GM21360 (cell line): Measurements from ENCODE around the gene SPTLC2.
A peak's percentile ranks its signal among the peaks of the same experiment; 100 is the strongest.

ENCODE experiments used
- ATAC-seq: cut with Tn5 transposase; IDR thresholded peaks from one replicate; pipeline ENCODE4 v1.9.1; 2021; ENCODE audit warnings: mild to moderate bottlenecking, moderate library complexity; ENCODE audit not compliant: unreplicated experiment

The SPTLC2 gene

GRCh38 chr14:77590845-77591485 lies 25.5 kb downstream of the SPTLC2 start:
- no peak for ATAC-seq

DNA sequence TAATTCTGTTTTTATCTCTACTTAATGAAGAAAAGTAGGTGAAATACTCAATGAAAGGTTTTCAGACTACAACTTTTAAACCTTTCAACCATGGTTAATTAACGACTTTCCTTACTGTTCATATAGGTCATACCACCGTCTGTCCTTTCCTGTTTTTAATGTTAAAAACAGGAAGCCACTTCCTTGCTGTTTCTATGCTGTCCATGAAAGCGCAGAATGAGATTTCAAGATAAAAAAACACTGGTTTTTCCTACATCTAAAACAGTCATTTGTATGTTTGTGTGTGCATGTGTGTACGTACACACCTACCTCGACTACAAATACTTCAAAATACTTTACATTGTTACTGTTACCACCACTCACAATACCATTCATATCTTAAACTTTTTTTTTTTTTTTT lies 27.3 kb downstream of the SPTLC2 start:
- no peak for ATAC-seq

DNA sequence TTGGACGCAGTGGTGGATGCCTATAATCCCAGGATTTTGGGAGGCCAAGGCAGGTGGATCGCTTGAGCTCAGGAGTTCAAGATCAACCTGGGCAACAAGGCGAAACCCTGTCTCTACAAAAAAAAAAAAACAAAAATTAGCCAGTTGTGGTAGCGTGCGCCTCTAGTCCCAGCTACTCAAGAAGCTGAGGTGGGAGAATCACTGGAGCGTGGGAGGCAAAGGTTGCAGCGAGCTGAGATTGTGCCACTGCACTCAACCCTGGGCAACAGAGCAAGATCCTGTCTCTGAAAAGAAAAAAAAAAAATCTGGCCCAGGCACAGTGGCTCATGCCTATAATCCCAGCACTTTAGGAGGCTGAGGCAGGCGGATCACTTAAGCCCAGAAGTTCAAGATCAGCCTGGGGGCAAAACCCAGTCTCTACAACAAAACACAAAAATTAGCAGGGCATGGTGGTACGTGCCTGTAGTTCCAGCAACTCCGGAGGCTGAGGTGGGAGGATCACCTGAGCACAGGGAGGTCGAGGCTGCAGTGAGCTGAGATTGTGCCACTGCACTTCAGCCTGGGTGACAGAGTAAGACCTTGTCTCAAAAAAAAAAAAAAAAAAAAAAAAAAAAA lies 27.9 kb downstream of the SPTLC2 start:
- peak; percentile 43 for ATAC-seq

DNA sequence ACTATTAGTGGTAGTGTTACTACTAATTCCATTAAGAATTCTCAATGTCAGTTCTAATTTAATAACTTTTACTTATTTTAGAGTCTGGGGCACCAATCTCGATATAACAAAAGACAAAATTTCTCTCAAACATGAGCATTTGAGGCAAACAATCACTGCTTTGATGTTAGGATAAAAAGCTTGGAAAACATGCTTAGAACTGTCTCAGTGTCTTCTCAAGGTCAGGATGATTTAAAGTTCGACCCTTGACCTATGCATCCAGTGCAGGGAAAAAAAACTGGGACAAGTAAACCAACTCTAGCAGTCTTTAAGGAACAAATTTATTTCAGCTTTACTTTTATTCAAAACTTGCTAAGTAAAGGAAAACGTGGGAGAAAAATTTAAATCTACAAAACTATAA lies 31.1 kb downstream of the SPTLC2 start:
- ATAC-seq: no peak

DNA sequence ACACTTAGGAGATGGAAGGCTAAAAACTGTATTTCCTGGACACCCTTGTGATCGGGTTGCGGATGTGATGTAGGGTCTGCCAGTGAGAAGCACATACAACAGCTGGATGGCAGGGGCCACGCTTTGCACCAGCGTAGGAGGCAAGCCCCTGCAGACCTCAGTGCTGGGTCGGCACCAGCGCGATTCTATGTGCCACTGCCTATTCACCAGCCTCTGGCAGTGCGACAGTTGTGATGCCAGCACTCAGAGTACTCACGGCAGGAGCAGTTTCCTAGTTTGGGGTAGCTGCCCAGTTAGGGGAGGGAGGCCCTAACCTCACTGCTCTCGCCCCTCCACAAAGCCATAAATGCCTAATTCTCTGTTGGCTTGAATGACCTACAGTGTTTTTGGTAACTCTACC lies 31.6 kb downstream of the SPTLC2 start:
- ATAC-seq: no peak

DNA sequence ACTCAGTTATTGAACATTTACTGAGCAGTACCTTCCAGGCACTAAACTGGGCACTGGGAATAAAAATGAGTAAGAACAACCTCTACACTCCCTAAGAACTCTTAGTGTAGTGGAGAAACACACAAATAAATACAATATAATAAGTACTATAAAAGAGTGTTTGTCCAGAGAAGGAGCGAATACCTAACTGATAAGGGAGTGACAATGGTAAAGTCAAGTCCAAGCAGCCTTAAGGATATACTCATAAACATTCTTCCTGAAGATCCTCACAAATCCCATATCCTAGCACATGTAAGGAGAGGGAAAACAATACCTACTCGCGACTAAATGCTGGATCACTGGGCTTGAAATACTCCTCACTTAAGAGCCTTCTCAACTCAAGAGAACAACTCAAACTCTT lies 32.8 kb downstream of the SPTLC2 start:
- ATAC-seq: no peak

GRCh38 chr14:77582511-77582910 lies 33.9 kb downstream of the SPTLC2 start:
- ATAC-seq: no peak

DNA sequence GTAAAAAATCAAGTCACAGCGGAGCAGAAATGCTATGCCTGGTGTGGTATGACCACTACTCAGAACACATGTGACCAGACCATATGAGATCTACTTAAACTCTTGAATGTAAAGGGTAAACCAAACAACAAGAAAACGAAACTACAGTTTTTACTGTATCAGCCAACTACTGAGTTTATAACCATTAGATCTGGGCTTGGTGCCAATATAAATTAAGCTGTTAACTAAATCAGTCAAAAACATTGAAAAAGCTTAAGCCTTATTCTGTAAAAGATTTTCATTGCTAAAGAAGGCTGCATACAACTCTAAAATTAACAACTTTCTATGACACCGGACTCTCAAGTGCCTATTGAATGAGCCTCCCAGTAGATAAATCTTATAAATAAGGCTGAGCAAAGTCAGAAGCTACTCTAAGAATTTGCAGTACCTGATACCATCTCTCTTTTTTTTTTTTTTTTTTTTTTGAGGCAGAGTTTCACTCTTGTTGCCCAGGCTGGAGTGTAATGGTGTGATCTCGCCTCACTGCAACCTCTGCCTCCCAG lies 35.4 kb downstream of the SPTLC2 start:
- ATAC-seq: peak; percentile 93

GRCh38 chr14:77580477-77580876 lies 36.0 kb downstream of the SPTLC2 start:
- peak; percentile 16 for ATAC-seq

GRCh38 chr14:77579780-77580179 lies 36.7 kb downstream of the SPTLC2 start:
- ATAC-seq: no peak

- ATAC-seq: no peak
These were observed 37.4 kb downstream of the SPTLC2 start for GRCh38 chr14:77579065-77579464.

DNA sequence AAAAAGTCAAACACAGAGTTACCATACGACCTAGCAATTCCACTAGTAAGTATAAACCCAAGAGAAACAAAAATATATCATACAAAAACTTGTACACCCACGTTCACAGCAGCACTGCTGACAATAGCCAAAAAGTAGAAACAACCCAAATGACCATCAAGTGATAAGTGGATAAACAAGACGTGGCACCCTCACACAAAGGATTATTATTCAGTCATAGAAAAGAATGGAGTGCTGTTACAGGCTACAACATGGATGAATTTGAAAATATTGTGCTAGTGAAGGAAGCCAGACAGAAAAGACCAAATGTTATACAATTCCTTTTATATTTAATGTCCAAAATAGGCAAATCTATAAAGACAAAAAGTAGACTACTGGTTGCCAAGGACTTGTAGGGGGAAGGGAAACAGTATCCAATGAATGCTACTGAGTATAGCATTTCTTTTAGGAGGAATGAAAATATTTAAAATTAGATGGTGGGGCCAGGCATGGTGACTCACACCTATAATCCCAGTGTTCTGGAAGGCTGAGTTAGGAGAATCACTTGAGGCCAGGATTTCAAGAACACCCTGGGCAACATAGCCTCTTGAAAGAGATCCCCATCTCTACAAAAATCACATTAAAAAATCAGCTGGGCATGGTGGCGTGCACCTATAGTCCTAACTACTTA lies 41.9 kb downstream of the SPTLC2 start:
- ATAC-seq: no peak

GRCh38 chr14:77573964-77574363 lies 42.5 kb downstream of the SPTLC2 start:
- ATAC-seq: no peak

- ATAC-seq: no peak
These were observed 45.6 kb downstream of the SPTLC2 start for GRCh38 chr14:77570706-77571268.

DNA sequence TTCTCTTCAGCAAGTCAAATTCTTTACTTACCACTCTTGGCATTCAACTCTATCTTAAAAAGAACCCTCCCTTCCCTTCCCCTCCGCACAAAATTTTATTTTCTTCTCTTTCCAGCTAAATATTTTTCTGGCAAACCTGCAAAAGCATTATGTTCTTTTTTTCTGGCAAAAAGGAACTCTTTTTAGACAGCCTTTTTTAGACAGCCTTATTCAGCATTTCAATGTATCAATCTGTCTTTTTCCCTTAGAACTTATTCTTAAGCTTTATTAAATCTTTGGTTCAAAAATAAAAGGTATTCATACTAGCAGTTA lies 50.5 kb downstream of the SPTLC2 start:
- no peak for ATAC-seq

- no peak for ATAC-seq
These were observed 51.0 kb downstream of the SPTLC2 start for GRCh38 chr14:77565289-77565993.

DNA sequence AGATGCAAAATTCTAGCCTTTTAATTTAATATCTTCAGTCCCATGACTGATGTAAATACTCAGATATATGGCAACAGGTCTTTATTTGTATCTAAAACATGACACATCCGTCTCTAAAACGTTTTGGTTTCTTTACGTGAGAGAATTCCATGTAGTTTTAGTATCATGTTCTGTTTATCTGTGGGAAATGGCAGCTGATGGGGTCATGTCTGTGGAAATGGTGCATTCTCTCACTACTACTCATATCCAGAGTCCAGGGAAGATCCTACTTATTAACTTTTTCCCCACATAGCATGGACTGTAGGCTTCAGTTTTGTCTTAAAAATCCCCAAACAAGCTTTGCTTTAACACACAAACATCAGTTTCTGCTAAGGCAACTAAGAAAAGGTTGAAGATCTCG lies 53.8 kb downstream of the SPTLC2 start:
- no peak for ATAC-seq

GRCh38 chr14:77561881-77562280 lies 54.6 kb downstream of the SPTLC2 start:
- ATAC-seq: no peak

DNA sequence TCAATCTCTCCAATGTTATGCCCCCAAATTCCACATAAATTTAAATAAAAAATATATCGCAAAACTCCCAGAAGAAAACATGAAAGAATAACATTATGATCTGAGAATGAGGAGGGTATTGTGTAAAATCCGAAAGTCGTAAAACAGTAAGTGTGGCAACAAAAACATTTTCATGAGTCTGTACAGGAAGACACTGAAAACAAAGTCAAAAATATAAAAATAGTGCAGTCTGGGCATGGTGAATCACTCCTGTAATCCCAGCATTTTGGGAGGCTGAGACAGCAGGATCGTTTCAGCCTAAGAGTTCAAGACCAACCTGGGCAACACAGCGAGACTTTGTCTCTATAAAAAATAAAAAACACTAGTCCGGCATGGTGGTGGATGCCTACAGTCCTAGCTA lies 57.1 kb downstream of the SPTLC2 start:
- ATAC-seq: no peak

- ATAC-seq: no peak
These were observed 59.0 kb downstream of the SPTLC2 start for GRCh38 chr14:77557391-77557790.

- no peak for ATAC-seq
These were observed 59.5 kb downstream of the SPTLC2 start for GRCh38 chr14:77556946-77557345.
